GM13977 (cell line): ENCODE measurements around the gene ARAP1.

Experiments
- DNase-seq: peaks from one replicate; pipeline ENCODE4 v3.0.0; 2012; ENCODE audit warnings: low spot score
- in situ Hi-C: fragments of 300-500 bp; cut with MboI; formaldehyde crosslinking; loops from one replicate; pipeline ENCODE4 v1.12.0; 2022; ENCODE audit warnings: low sequenced_read_pairs, low pct_unique_long_range_greater_than_20kb, mixed read lengths, inconsistent platforms; ENCODE audit not compliant: unreplicated experiment
- TF ChIP-seq, protein P1 (sequence below): IDR thresholded peaks from 2 replicates; pipeline ENCODE4 v1.5.1; 2012; ENCODE audit warnings: mild to moderate bottlenecking, control low read depth; ENCODE audit not compliant: insufficient read depth; ENCODE audit errors: extremely low read depth, missing control alignments

Gene ARAP1

DNA sequence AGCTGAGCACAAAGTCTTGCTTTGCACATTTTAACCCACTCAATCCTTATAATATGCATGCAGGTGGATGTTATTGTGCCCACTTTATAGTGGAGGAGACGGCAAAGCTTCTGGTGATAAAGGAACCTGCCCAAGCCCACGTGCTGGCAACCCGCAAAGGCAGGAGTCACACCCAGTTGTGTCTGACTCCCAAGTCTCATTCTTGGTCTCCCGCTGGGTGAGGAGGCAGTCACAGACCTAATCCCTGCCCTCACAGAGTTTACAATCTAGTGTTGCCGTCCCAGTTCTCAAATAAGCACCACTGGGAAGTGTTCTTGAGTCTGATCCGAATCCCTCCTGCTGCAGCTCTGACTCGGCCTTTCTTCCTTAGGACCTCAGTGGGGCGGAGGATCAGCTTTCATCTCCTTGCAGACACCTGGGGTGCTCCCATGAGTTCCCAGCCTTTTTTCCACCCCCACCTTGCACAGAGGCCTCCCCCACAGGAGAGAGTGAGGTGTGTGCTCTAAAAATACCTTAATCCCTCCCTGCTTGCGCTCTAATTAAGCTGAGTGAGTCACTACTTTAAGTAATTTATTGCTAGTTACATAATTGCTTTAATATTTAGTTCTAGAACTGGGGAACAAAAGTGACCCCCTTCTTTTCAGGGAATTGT lies 93.1 kb downstream of the ARAP1 start:
- no peak for DNase-seq
- TF ChIP-seq, protein P1, sequence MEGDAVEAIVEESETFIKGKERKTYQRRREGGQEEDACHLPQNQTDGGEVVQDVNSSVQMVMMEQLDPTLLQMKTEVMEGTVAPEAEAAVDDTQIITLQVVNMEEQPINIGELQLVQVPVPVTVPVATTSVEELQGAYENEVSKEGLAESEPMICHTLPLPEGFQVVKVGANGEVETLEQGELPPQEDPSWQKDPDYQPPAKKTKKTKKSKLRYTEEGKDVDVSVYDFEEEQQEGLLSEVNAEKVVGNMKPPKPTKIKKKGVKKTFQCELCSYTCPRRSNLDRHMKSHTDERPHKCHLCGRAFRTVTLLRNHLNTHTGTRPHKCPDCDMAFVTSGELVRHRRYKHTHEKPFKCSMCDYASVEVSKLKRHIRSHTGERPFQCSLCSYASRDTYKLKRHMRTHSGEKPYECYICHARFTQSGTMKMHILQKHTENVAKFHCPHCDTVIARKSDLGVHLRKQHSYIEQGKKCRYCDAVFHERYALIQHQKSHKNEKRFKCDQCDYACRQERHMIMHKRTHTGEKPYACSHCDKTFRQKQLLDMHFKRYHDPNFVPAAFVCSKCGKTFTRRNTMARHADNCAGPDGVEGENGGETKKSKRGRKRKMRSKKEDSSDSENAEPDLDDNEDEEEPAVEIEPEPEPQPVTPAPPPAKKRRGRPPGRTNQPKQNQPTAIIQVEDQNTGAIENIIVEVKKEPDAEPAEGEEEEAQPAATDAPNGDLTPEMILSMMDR = no peak
- in situ Hi-C loops = no loop called here

DNA sequence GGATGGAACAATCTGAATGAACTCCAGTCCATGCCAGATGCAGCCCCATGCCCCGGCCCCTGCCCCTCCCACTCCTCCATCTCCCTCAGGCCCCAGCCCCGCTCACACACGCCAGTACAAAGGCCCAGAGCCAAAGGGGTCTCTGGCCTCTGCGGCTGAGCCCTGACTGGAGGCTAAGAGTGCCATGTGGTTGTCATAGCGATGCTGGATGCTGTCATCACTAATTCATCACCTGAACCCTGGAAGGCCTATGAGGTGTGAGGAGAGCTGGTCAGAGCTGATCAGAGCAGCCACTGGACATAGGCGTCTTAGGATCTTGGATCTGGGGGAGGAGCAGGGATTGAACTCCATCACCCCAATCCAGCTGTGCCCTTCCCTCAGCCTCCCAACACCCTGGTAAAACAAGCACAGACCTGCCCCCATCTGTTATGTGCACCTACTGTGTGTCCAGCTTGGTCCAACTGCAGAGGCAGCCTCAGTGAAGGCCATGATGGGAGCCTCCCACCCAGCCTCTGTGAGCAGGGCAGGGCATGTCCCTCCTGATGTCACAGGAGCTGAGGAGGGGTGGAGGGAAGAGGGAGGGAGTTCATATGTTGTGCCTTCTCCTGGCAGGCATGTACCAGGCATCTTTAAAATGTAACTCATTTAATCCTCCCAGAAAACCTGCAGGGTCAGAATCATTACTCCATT lies 94.7 kb downstream of the ARAP1 start:
- DNase-seq = no peak
- TF ChIP-seq, protein P1 = no peak
- in situ Hi-C loops = no loop called here

DNA sequence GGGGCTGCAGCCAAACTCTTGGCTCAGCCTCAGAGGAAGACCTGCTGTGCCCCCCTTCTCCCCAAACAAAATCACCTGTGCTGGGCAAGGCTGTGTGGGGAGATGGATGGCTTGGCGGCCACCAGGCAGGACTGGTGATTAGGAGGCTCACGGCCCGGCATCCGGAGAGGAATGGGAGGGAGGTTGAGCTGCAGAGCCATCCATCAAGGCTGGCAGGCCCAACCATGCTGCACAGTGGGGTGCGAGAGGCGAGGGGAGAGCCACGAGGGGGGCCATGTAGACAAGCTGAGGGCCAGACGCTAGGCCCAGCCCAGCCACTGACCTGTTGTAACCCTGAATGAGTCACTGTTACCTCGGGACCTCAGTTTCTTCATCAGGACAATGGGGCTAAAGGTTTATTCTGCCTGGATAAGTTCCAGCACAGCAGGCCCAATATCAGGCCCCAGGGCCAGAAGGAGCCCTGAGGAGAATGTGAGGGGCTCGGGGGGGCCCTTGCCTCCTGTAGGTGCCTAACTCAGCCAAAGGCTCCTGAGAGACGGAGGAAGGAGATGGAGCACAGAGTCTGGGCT lies 96.2 kb downstream of the ARAP1 start:
- TF ChIP-seq, protein P1 = no peak
- in situ Hi-C loops = no loop called here
- no peak for DNase-seq

DNA sequence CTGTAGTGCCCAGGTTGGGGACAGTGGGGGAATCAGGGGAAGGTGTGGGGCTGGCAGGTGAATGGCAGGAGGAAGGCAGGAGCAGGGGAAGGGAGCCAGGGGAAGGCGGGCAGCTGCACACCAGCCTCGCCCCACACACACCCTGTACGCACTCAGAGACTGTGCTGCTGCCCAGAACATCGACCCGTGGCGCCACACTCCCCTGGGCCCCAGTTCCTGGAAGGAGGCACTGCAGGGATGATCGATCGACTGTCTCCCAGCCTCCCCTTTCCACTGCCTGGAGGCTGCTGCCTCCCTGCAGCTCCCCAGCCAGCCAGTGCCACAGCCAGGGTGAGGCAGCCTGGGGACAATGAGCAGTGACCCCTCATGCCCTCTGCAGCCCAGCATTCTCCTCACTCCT lies 97.2 kb downstream of the ARAP1 start:
- in situ Hi-C loops = no loop called here
- no peak for DNase-seq
- TF ChIP-seq, protein P1 = no peak

DNA sequence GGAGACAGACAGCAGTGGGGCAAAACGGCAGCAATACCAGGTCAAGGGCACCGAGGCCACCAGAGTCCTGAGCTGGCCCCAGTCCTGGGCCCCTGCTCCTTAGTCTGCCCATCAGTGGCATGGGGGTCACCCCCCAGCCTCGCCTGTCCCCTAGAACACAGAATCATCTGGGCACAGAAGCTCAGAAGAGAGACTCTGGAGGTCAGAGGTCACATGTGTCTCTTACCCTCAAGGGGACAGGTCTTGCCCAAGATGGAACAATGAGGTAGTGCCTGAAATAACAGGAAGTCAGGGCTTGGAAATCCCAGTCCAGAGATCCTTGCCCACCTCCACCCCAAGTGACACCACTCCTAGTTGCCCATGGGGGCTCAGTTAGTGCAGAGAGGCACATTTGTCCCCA lies 98.6 kb downstream of the ARAP1 start:
- TF ChIP-seq, protein P1 = no peak
- DNase-seq = no peak
- in situ Hi-C loops = no loop called here

DNA sequence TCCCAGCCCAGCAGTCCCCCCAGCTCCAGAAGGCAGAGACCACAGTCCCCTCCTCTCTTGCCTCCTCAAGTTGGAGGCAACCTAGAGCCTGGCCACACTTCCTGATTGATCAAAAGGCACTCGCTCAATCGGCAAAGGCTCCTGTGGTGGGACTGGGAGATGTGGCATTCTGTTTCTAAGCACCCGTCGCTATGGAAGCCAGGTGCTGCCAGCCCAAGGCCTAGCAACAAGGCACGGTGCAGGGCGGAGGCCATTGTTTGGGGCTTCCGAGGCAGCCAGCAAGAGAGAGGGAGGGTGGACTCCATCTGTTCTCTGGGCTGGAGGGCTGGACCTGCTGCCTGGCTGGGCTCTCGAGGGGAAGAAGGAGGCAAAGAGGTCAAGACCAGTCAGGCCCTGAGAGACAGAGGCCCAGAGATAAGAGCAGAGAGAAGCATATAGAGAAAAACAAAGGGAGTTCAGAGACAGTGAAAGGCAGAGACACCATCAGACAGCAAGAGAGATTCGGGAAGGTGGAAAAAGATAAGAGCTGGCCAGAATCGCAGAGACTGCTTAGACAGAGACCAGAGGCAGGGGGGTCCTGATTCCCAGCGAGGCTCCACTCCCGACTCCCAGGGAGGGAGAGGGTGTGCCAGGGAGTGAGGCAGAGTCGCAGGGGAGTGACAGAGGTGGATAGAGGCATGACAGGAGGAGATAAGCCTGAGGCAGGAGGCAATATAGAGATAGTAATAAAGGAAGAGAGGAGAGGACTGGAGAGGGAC lies 99.2 kb downstream of the ARAP1 start:
- no peak for DNase-seq
- in situ Hi-C loops = no loop called here
- TF ChIP-seq, protein P1 = no peak
